Measurements from ENCODE around the gene DUSP2.

DUSP2 gene

DNA sequence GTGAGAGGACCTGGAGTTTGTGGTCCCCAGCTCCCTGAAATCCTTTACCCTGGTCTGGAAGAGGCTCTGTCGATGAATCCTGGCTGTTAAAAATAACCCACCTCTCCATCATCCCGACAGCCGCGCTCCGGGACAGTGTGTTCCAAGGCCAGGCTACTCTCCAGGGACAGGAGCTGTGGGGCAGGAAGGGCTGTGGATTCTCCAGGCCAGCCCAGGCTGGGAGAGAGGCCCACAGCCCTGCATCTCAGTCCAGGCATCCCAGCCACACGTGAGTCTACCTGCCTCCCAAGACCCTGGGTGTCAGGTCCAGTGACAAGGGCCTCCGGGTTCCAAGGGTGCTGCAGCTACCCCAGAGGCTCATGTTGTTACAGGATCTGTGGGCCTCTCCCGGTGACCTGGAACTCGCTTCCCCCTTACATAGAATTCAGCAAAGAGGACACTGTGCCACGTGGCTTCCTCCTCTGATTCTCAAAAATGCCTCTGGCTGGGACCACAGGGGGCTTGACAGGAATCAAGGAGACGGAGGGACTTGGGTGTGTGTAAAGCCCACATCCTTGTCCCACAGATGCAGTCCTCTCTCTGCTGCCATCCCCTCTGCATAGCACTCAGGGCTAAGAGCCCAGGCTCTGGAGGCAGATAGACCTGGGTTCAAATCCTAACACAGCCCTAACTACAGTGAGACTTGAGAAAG lies 46.2 kb downstream of the DUSP2 start:
- no peak for DNase-seq

DNA sequence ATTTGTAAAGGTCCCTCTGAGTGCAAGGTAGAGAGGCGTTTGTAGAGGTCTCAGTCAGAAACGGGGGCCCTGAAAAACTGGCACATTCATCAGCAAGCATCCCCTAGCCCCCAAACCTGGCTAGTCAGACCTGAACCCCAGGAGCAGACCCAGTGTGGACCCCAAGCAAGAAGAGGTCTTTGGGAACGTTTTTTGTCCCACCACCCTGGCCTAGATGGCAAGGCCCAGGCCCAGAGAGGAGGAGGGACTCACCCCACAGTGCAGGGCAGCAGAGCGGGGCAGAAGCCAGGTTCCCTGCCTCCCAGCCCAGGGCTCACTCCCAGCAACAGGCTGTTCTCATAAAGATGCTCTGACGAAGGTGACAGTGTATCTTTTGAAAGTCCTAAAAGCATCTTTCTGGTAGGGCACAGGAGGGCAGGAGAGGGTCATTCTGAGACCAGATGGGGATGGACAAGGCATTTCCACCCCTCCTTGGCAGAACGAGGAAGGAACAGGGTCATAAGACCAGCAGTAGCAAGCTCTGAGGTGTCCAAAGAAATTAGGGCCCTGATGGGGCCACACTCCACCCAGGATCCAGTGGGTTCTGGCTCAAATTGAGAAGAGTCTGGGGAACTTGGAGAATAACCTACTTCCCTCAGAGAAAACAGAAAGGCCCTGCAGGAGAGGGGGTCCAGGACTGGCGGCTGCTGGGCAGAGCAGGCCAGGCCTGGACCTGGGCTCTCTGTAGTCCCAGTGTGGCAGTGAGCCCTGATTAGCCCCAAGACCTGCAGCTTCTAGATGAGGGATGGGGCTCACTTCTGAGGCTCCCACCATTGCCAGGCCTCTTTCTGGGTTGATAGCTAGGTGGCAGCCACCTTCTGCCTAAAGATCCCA lies 47.1 kb downstream of the DUSP2 start:
- no peak for DNase-seq

DNA sequence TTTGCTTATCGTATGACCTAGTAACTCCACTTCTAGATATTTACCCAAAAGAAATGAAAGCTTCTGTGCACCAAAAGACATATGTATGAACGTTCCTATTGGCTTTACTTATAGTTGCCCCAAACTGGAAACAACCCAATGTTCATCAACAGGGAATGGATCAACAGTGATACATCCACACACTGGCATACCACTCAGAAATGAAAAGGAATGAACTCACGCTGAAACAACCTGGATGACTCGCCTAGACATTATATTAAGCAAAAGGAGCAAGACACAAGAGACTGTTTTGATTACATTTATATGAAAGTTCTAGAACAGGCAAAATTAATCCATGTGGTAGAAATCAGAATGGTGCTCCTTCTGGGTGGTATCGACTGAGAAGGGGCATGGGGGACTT lies 47.8 kb downstream of the DUSP2 start:
- no peak for DNase-seq

DNA sequence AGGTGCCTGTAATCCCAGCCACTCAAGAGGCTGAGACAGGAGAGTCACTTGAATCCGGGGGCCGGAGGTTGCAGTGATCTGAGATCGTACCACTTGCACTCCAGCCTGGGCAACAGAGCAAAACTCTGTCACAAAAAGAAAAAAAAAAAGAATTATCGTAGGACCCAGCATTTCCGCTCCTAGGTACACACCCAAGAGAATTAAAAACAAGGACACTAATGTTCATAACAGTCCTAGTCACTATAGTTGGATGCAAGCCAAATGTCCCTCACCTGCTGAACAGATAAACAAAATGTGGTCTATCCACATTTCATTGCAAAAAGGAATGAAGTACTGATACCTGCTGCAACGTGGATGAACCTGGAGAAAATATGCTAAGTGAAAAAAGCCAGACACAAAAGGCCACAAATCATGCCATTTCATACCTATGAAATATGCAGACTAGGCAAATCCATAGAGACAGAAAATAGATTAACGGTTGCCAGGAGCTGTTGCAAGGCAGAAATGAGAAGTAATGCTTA lies 50.1 kb downstream of the DUSP2 start:
- no peak for DNase-seq

DNA sequence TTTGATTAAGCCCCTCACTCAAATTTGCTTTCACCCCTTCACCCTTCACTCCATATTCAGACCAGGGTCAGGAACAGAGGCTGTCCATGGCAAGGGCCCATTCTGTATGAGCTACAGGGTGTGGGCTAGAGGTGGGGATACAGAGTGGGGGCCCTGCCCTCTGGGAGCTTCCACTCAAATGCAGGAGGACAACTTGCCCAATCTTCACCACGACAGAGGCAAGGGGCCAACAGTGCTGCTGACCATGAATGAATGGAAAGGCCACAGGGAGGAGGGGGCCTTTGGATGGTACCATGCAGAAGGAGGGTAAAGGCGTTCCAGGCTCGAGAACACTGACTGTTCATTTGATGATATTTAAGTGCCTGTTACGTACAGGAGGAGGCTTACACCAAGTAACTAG lies 51.7 kb downstream of the DUSP2 start:
- no peak for DNase-seq

Data from activated CD8-positive, alpha-beta memory T cell treated with anti-CD3 and anti-CD28 coated beads, Interleukin-2, amount 50 U/mL, for 4 hours (primary cell).